HepG2 (cell line): ENCODE measurements around the gene NPHS1. TPM values are rescaled to one million over a fixed set of nuclear protein-coding genes. Genes with fewer than 3 reads are reported as not detected.

Experiments used
- CENPX ChIP-seq: sonication (generic); formaldehyde crosslinking; IDR thresholded peaks from 2 replicates; pipeline ENCODE4 v1.9.0; 2021; ENCODE audit warnings: mild to moderate bottlenecking, missing genetic modification reagents, moderate library complexity
- CHD4 ChIP-seq: fragments of 200-600 bp; sonication (generic); IDR thresholded peaks from 2 replicates; pipeline ENCODE4 v1.7.0; 2017; ENCODE audit warnings: mild to moderate bottlenecking, low read length, borderline replicate concordance
- GFI1 ChIP-seq: sonication (generic); formaldehyde crosslinking; IDR thresholded peaks from 2 replicates; pipeline ENCODE4 v1.5.0; 2020; ENCODE audit warnings: missing genetic modification reagents, mild to moderate bottlenecking, borderline replicate concordance
- HES4 ChIP-seq: sonication (generic); formaldehyde crosslinking; IDR thresholded peaks from 2 replicates; pipeline ENCODE4 v1.9.0; 2021; ENCODE audit warnings: mild to moderate bottlenecking, missing genetic modification reagents, borderline replicate concordance
- JARID2 ChIP-seq: sonication (generic); formaldehyde crosslinking; IDR thresholded peaks from 2 replicates; pipeline ENCODE4 v1.8.1; 2023; ENCODE audit warnings: missing genetic modification reagents, inconsistent platforms; ENCODE audit not compliant: insufficient replicate concordance
- KDM1A ChIP-seq: IDR thresholded peaks from 2 replicates; pipeline ENCODE4 v1.6.1; 2016; ENCODE audit warnings: missing compliant biosample characterization
- KLF12 ChIP-seq: sonication (generic); formaldehyde crosslinking; IDR thresholded peaks from 2 replicates; pipeline ENCODE4 v1.4.0; 2020; ENCODE audit warnings: missing genetic modification reagents, borderline replicate concordance
- NFIB ChIP-seq: sonication (generic); formaldehyde crosslinking; IDR thresholded peaks from 2 replicates; pipeline ENCODE4 v1.9.0; 2021; ENCODE audit warnings: missing genetic modification reagents, mild to moderate bottlenecking, borderline replicate concordance
- PAF1 ChIP-seq: IDR thresholded peaks from 2 replicates; pipeline ENCODE4 v1.6.1; 2016; ENCODE audit warnings: missing genetic modification reagents, missing compliant biosample characterization
- POLR2A ChIP-seq, 2 experiments: IDR thresholded peaks; 2 replicates each; pipeline ENCODE4 v1.6.1; 2011; ENCODE audit warnings: low read depth in 2 of 2, low read length in 2 of 2, mild to moderate bottlenecking in 1 of 2, moderate library complexity in 1 of 2; ENCODE audit not compliant: insufficient read depth in 1 of 2
- SRF ChIP-seq: IDR thresholded peaks from 2 replicates; pipeline ENCODE4 v1.6.1; 2011; ENCODE audit warnings: mild to moderate bottlenecking, low read depth, low read length, moderate library complexity
- YEATS4 ChIP-seq: sonication (generic); formaldehyde crosslinking; IDR thresholded peaks from 2 replicates; pipeline ENCODE4 v1.4.0; 2020; ENCODE audit warnings: missing genetic modification reagents, borderline replicate concordance
- ZFP41 ChIP-seq: sonication (generic); formaldehyde crosslinking; IDR thresholded peaks from 2 replicates; pipeline ENCODE4 v1.4.0; 2020; ENCODE audit warnings: mild to moderate bottlenecking, missing genetic modification reagents, borderline replicate concordance
- ZMYM3 ChIP-seq: sonication (generic); formaldehyde crosslinking; IDR thresholded peaks from 2 replicates; pipeline ENCODE4 v1.5.1; 2020; ENCODE audit warnings: mild to moderate bottlenecking, missing genetic modification reagents
- ZNF3 ChIP-seq: IDR thresholded peaks from 2 replicates; pipeline ENCODE4 v1.7.0; 2017; ENCODE audit warnings: inconsistent platforms
- ZNF33B ChIP-seq: sonication (generic); formaldehyde crosslinking; IDR thresholded peaks from 2 replicates; pipeline ENCODE4 v1.5.1; 2020; ENCODE audit warnings: mild to moderate bottlenecking, missing genetic modification reagents
- ZNF460 ChIP-seq: sonication (generic); formaldehyde crosslinking; IDR thresholded peaks from 2 replicates; pipeline ENCODE4 v1.5.1; 2020; ENCODE audit warnings: missing genetic modification reagents, mild to moderate bottlenecking, borderline replicate concordance
- ZNF549 ChIP-seq: sonication (generic); formaldehyde crosslinking; IDR thresholded peaks from 2 replicates; pipeline ENCODE4 v1.5.0; 2020; ENCODE audit warnings: missing genetic modification reagents
- ZNF839 ChIP-seq: sonication (generic); formaldehyde crosslinking; IDR thresholded peaks from 2 replicates; pipeline ENCODE4 v1.4.0; 2020; ENCODE audit warnings: missing genetic modification reagents, mild to moderate bottlenecking, borderline replicate concordance
- ZNF883 ChIP-seq: sonication (generic); formaldehyde crosslinking; IDR thresholded peaks from 2 replicates; pipeline ENCODE4 v1.5.1; 2020; ENCODE audit warnings: mild to moderate bottlenecking, missing genetic modification reagents; ENCODE audit errors: not compliant biosample characterization
- polyA plus RNA-seq, 8 experiments: library from polyadenylated mRNA; depleted of rRNA in 3 of 8; stranded (reverse) in 7 of 8; unstranded in 1 of 8; fragments of >200 nt; fragmentation: Illumina TruSeq in 4 of 8; extraction: Trizol in 4 of 8; gene quantifications; 2 replicates each; pipeline versions ENCODE4 v1.2.1 to v1.2.3, GENCODE V29; 2011 to 2016; ENCODE audit warnings: low read depth in 4 of 8, missing spikeins in 1 of 8, mixed read lengths in 1 of 8; ENCODE audit not compliant: insufficient read depth in 1 of 8
- total RNA-seq, 5 experiments: library from RNA; depleted of rRNA; stranded (reverse); fragments of >200 nt; fragmentation: Illumina TruSeq; extraction: Trizol; gene quantifications; 2 replicates each; pipeline ENCODE4 v1.2.3, GENCODE V29; 2016; ENCODE audit warnings: low read depth in 1 of 5
- TF ChIP-seq, protein P1 (sequence below): sonication (generic); formaldehyde crosslinking; IDR thresholded peaks from 2 replicates; pipeline ENCODE4 v1.4.0; 2020; ENCODE audit warnings: missing genetic modification reagents
- TF ChIP-seq, protein P2 (sequence below): sonication (generic); formaldehyde crosslinking; IDR thresholded peaks from 2 replicates; pipeline ENCODE4 v1.5.1; 2020; ENCODE audit warnings: missing genetic modification reagents, mild to moderate bottlenecking, borderline replicate concordance
- TF ChIP-seq, protein P3 (sequence below): sonication (generic); formaldehyde crosslinking; IDR thresholded peaks from 2 replicates; pipeline ENCODE4 v1.8.0; 2022; ENCODE audit warnings: mild to moderate bottlenecking, missing genetic modification reagents
- TF ChIP-seq, protein P4 (sequence below): sonication (generic); formaldehyde crosslinking; IDR thresholded peaks from 2 replicates; pipeline ENCODE4 v1.5.1; 2020; ENCODE audit warnings: missing genetic modification reagents, mild to moderate bottlenecking, borderline replicate concordance

NPHS1 gene
- total and polyA plus RNA-seq, 2 of the 13 experiments (the other 11 are each of a cell fraction or from before 2014, with no cell fraction given), result not detected

DNA sequence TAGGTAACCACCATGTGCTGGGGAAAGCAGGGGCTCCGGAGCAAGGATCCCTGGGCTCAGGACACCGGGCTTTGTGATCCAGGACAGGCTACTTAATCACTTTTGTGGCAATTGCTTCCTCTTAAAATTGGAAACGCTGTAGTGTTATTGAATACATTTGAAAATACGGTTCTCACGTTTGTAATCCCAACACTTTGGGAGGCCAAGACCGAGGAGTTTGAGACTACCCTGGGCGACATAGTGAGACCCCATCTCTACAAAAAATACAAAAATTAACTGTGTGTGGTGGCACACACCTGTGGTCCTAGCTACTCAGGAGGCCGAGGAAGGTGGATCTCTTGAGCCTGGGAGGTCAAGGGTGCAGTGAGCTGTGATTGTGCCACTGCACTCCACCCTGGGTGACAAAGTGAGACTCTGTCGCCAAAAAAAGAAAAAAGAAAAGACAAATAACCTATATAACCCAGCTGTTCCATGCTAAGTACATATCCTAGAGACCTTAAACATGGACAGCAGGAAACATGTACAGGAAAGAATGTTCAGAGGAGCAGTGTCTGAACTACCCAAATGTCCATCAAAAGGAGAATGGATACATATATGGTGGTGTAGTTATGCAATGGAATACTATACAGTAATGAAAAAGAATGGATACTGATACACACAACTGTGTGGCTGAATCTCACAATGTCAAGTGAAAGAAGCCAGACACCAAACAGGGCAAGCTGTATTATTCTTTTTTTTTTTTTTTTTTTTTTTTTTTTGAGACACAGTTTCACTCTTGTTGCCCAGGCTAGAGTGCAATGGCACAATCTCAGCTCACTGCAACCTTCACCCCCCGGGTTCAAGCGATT is 39.0 kb downstream of the NPHS1 start (continued):
- TF ChIP-seq PAF1 (CRISPR knock-in tag) (no peak), NFIB (0 out of 2 replicates have a peak, but pooled peaks have one; percentile 26), ZNF549 (CRISPR knock-in tag) (no peak), SRF (0 out of 2 replicates have a peak, but pooled peaks have one; percentile 19), KLF12 (CRISPR knock-in tag) (0 out of 2 replicates have a peak, but pooled peaks have one; percentile 52), ZFP41 (CRISPR knock-in tag) (no peak), ZNF883 (CRISPR knock-in tag) (no peak), YEATS4 (CRISPR knock-in tag) (0 out of 2 replicates have a peak, but pooled peaks have one; percentile 4), ZNF33B (CRISPR knock-in tag) (0 out of 2 replicates have a peak, but pooled peaks have one; percentile 19), JARID2 (CRISPR knock-in tag) (no peak), GFI1 (no peak), HES4 (no peak), ZNF3 (CRISPR knock-in tag) (0 out of 2 replicates have a peak, but pooled peaks have one; percentile 12), POLR2A (IDR thresholded peaks at IDR 0.05; ENCODE audit: insufficient read depth in 1 of 2, low read depth in 2 of 2, low read length in 2 of 2) (0 out of 4 replicates have a peak, but pooled peaks of 1 of the 2 experiments have one; percentile 33), ZNF460 (CRISPR knock-in tag) (peak; percentile 94), ZNF839 (CRISPR knock-in tag) (no peak), CENPX (CRISPR knock-in tag) (no peak), CHD4 (peak; percentile 83; the same call in 1 of the 2 replicates), KDM1A (CRISPR knock-in tag) (no peak), ZMYM3 (0 out of 2 replicates have a peak, but pooled peaks have one; percentile 59)
- TF ChIP-seq, protein P1, sequence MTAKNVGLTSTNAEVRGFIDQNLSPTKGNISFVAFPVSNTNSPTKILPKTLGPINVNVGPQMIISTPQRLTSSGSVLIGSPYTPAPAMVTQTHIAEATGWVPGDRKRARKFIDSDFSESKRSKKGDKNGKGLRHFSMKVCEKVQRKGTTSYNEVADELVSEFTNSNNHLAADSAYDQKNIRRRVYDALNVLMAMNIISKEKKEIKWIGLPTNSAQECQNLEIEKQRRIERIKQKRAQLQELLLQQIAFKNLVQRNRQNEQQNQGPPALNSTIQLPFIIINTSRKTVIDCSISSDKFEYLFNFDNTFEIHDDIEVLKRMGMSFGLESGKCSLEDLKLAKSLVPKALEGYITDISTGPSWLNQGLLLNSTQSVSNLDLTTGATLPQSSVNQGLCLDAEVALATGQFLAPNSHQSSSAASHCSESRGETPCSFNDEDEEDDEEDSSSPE (CRISPR knock-in tag), result no peak
- TF ChIP-seq, protein P2, sequence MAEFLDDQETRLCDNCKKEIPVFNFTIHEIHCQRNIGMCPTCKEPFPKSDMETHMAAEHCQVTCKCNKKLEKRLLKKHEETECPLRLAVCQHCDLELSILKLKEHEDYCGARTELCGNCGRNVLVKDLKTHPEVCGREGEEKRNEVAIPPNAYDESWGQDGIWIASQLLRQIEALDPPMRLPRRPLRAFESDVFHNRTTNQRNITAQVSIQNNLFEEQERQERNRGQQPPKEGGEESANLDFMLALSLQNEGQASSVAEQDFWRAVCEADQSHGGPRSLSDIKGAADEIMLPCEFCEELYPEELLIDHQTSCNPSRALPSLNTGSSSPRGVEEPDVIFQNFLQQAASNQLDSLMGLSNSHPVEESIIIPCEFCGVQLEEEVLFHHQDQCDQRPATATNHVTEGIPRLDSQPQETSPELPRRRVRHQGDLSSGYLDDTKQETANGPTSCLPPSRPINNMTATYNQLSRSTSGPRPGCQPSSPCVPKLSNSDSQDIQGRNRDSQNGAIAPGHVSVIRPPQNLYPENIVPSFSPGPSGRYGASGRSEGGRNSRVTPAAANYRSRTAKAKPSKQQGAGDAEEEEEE (CRISPR knock-in tag), result no peak
- TF ChIP-seq, protein P3, sequence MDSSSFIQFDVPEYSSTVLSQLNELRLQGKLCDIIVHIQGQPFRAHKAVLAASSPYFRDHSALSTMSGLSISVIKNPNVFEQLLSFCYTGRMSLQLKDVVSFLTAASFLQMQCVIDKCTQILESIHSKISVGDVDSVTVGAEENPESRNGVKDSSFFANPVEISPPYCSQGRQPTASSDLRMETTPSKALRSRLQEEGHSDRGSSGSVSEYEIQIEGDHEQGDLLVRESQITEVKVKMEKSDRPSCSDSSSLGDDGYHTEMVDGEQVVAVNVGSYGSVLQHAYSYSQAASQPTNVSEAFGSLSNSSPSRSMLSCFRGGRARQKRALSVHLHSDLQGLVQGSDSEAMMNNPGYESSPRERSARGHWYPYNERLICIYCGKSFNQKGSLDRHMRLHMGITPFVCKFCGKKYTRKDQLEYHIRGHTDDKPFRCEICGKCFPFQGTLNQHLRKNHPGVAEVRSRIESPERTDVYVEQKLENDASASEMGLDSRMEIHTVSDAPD, result no peak
- TF ChIP-seq, protein P4, sequence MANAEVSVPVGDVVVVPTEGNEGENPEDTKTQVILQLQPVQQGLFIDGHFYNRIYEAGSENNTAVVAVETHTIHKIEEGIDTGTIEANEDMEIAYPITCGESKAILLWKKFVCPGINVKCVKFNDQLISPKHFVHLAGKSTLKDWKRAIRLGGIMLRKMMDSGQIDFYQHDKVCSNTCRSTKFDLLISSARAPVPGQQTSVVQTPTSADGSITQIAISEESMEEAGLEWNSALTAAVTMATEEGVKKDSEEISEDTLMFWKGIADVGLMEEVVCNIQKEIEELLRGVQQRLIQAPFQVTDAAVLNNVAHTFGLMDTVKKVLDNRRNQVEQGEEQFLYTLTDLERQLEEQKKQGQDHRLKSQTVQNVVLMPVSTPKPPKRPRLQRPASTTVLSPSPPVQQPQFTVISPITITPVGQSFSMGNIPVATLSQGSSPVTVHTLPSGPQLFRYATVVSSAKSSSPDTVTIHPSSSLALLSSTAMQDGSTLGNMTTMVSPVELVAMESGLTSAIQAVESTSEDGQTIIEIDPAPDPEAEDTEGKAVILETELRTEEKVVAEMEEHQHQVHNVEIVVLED (CRISPR knock-in tag), result peak; percentile 34; the same call in 1 of the 2 replicates
